NT2/D1 (cell line): ENCODE results near the gene NT5C2.

Source experiments
- YY1 ChIP-seq: IDR thresholded peaks from 2 replicates; pipeline ENCODE4 v1.6.1; 2011; ENCODE audit not compliant: insufficient read length, insufficient read depth
- ZNF274 ChIP-seq: IDR thresholded peaks from 2 replicates; pipeline ENCODE4 v1.6.1; 2011; ENCODE audit warnings: mild to moderate bottlenecking, low read depth, low read length

- TF ChIP-seq YY1 (no peak), ZNF274 (no peak)
These were observed 32.9 kb upstream of the NT5C2 start for GRCh38 chr10:103225939-103226338.
